ENCODE data around the gene ZNF554. TPM values are rescaled to one million over a fixed set of nuclear protein-coding genes. Genes with fewer than 3 reads are reported as not detected.
"Not testable (repeated sequence)": the region's sequence is repeated elsewhere in the genome, so short reads cannot be mapped to it uniquely, and the experiment has no call there.

ZNF554 gene
- total and polyA plus RNA-seq, 2 of the 8 experiments (the other 6 are each of a cell fraction or from before 2014, with no cell fraction given), result 1.8 to 5.7 TPM

DNA sequence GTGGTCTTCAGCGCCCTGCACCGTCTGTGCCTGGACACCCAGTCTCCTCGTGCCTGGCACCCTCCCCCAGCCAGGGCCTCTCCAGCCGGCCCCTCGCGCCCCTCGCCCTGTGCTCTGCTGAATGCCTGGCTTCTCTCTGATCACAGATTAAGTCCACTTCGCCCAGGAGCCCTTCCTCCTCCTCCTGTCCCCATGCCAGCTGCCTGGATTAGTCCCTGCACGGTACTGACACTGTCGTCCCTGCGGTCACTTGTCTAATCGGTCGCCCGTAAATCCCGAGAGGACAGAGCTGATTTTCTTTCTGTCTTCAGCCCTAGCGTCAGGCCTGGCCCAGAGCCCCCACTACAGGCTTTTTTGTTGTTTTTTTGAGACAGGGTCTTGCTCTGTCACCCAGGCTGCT, 27.8 kb upstream of the ZNF554 start (continued):
- TF ChIP-seq, protein P1, sequence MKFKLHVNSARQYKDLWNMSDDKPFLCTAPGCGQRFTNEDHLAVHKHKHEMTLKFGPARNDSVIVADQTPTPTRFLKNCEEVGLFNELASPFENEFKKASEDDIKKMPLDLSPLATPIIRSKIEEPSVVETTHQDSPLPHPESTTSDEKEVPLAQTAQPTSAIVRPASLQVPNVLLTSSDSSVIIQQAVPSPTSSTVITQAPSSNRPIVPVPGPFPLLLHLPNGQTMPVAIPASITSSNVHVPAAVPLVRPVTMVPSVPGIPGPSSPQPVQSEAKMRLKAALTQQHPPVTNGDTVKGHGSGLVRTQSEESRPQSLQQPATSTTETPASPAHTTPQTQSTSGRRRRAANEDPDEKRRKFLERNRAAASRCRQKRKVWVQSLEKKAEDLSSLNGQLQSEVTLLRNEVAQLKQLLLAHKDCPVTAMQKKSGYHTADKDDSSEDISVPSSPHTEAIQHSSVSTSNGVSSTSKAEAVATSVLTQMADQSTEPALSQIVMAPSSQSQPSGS (IDR thresholded peaks at IDR 0.05; ENCODE audit: low read length), result no peak
- no peak for TF ChIP-seq CHD2 (IDR thresholded peaks at IDR 0.05; ENCODE audit: low read length)
- TF ChIP-seq, protein P2, sequence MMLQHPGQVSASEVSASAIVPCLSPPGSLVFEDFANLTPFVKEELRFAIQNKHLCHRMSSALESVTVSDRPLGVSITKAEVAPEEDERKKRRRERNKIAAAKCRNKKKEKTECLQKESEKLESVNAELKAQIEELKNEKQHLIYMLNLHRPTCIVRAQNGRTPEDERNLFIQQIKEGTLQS (IDR thresholded peaks at IDR 0.05; ENCODE audit: insufficient read depth, low read depth, low read length), result no peak
- no peak for TF ChIP-seq CBX5 (IDR thresholded peaks at IDR 0.05; ENCODE audit: low read depth, low read length)
- TF ChIP-seq HDAC2 (IDR thresholded peaks at IDR 0.05; ENCODE audit: borderline replicate concordance in 1 of 2, low read depth in 2 of 2, low read length in 2 of 2), result no peak
- TF ChIP-seq EP300 (IDR thresholded peaks at IDR 0.05; ENCODE audit: borderline replicate concordance in 1 of 2, low read depth in 2 of 2, low read length in 2 of 2), result no peak
- no peak for TF ChIP-seq SUZ12 (IDR thresholded peaks at IDR 0.05; ENCODE audit: low read length)

DNA sequence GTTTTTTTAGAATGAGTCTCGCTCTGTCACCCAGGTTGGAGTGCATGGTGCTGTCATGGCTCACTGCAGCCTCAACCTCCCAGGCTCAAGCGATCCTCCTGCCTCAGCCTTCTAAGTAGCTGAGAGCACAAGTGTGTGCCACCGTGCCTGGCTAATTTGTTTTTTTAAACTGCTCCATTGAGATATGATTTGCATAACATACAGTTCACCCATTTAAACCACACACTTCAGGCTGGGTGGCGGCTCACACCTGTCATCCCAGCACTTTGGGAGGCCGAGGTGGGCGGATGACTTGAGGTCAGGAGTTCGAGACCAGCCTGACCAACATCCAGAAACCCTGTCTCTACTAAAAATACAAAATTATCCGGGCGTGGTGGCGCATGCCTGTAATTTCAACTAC, 27.0 kb upstream of the ZNF554 start:
- H3K4me2 ChIP-seq (ENCODE audit: insufficient read depth in 1 of 2, low read depth in 2 of 2, low read length in 2 of 2); DNase-seq (ENCODE audit: low read depth in 1 of 2, low spot score in 2 of 2); H2BK20ac ChIP-seq (ENCODE audit: low read length); H3K27ac ChIP-seq (ENCODE audit: low read depth, low read length); H3K4ac ChIP-seq (replicated peaks; ENCODE audit: insufficient read length, low read depth, low read length); FAIRE-seq; POLR2A ChIA-PET (ENCODE audit: partially characterized antibody); H2BK15ac ChIP-seq (ENCODE audit: low read length); H3K4me1 ChIP-seq (replicated peaks in 1 of 4; ENCODE audit: control insufficient read depth in 3 of 4, insufficient read depth in 4 of 4, low read length in 3 of 4); H3K23me2 ChIP-seq (ENCODE audit: low read depth, low read length); H4K91ac ChIP-seq (replicated peaks; ENCODE audit: insufficient read length, low read length); H4K8ac ChIP-seq (ENCODE audit: extremely low read depth, insufficient read depth, low read length); H3K4me3 ChIP-seq (ENCODE audit: extremely low read depth in 1 of 4, insufficient read depth in 2 of 4, low read depth in 3 of 4, low read length in 4 of 4); H2BK12ac ChIP-seq (ENCODE audit: low read depth, low read length); H2AFZ ChIP-seq (ENCODE audit: low read length); H4K5ac ChIP-seq (ENCODE audit: insufficient read length, low read depth, low read length); H3K56ac ChIP-seq (replicated peaks; ENCODE audit: insufficient read length, low read depth, low read length); H2BK5ac ChIP-seq (ENCODE audit: low read depth, low read length); H2AK5ac ChIP-seq (ENCODE audit: low read depth, low read length); H3K9me3 ChIP-seq (ENCODE audit: insufficient read depth in 2 of 2, low read depth in 1 of 2, low read length in 1 of 2); H2BK120ac ChIP-seq (replicated peaks; ENCODE audit: low read depth, low read length); H3K14ac ChIP-seq (ENCODE audit: insufficient read length); H3K9ac ChIP-seq (replicated peaks in 1 of 4; ENCODE audit: extremely low read depth in 1 of 4, low read depth in 3 of 4, low read length in 3 of 4); H3K27me3 ChIP-seq (replicated peaks in 1 of 4; ENCODE audit: control insufficient read depth in 3 of 4, extremely low read depth in 1 of 4, insufficient read depth in 3 of 4, low read length in 3 of 4); H3K23ac ChIP-seq (ENCODE audit: insufficient read length); H3K18ac ChIP-seq (ENCODE audit: extremely low read depth, low read length): not testable (repeated sequence)
- Histone ChIP-seq H3K79me2 (ENCODE audit: control insufficient read depth in 1 of 2, insufficient read depth in 2 of 2, low read length in 2 of 2) (peaks cover 0 to 24% of the 10 kb centered on the region in 2 experiments; a peak in 2 of 4 replicates), H4K20me1 (replicated peaks in 1 of 2; ENCODE audit: control insufficient read depth in 1 of 2, insufficient read depth in 2 of 2, low read length in 2 of 2) (peaks cover 2 to 31% of the 10 kb centered on the region in 2 experiments), H3K79me1 (ENCODE audit: low read depth, low read length) (peaks cover 10% of the 10 kb centered on the region), H3K36me3 (ENCODE audit: control insufficient read depth in 2 of 4, insufficient read depth in 4 of 4, low read length in 3 of 4) (peaks cover 23 to 64% (median 49%) of the 10 kb centered on the region in 4 experiments)
- CTCF ChIA-PET (ENCODE audit: partially characterized antibody), result interaction anchor here (0.9 kb wide), 1 partner anchor 144 kb away, joined by 4 read pairs; no protein-coding TSS in a partner anchor
- 93% methylated on average over 10 of the region's 10 CpGs; no CpG with 5 or more reads in 1 of the 2 experiments for WGBS, 2 experiments (ENCODE audit: extremely low coverage in 1 of 2, insufficient coverage in 1 of 2, insufficient read length in 1 of 2, insufficient replicate concordance in 2 of 2, low coverage in 1 of 2, low lambda C conversion rate in 2 of 2, missing lambda C conversion rate in 1 of 2)
